Measurements from ENCODE around the gene OR6V1.

Gene OR6V1

DNA sequence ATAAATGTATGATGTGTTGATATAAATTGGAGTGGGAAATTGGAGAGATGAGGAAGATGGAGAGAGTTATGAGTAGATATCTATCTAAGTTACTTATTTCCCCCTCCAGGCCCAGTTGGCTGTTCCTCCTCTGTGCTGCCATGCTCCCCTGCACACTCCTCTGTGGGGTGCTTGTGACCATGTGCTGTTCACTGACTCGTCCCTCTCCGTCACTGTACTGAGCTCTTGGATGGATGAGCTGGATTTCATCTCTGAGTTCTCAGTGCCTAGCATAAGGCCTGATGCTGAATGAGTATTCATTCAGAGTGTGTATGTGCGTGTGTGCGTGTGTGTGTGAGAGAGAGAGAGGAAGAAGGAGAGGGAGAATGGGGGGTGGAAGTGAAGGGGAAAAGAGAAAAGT lies 39.7 kb upstream of the OR6V1 start:
- CTCF ChIA-PET, result interaction anchor here (0.9 to 21.3 kb wide), 3 partner anchors 13 to 207 kb away, joined by 3 to 326 read pairs (median 3); partner anchors contain the start of gene TAS2R40
- WGBS (ENCODE audit: insufficient coverage), result 100% methylated on average over 4 of the region's 4 CpGs
- Histone ChIP-seq H3K27ac (ENCODE audit: insufficient read depth in 1 of 2, low read depth in 1 of 2, low read length in 2 of 2, poor library complexity in 1 of 2, severe bottlenecking in 2 of 2) (no peak overlapping the region), H3K4me1 (ENCODE audit: control extremely low read depth in 1 of 4, control insufficient read depth in 4 of 4, insufficient read depth in 4 of 4, low read length in 3 of 4) (no peaks in the 10 kb centered on the region), H3K9me3 (ENCODE audit: control extremely low read depth in 1 of 5, control insufficient read depth in 4 of 5, insufficient read depth in 2 of 5, low read depth in 1 of 5, low read length in 4 of 5) (no peaks in the 10 kb centered on the region), H3K36me3 (ENCODE audit: control insufficient read depth in 4 of 4, insufficient read depth in 4 of 4, low read length in 3 of 4) (no peaks in the 10 kb centered on the region), H3K27me3 (replicated peaks in 2 of 5; ENCODE audit: control insufficient read depth in 4 of 5, insufficient read depth in 5 of 5, low read length in 4 of 5) (peaks cover 0 to 5% (median 0%) of the 10 kb centered on the region in 5 experiments), H3K4me3 (ENCODE audit: control insufficient read depth in 1 of 7, extremely low read depth in 1 of 7, insufficient read depth in 4 of 7, low read depth in 2 of 7, low read length in 6 of 7) (no peak overlapping the region)
- POLR2A ChIA-PET, result no interaction called here
- DNase-seq, result no peak

DNA sequence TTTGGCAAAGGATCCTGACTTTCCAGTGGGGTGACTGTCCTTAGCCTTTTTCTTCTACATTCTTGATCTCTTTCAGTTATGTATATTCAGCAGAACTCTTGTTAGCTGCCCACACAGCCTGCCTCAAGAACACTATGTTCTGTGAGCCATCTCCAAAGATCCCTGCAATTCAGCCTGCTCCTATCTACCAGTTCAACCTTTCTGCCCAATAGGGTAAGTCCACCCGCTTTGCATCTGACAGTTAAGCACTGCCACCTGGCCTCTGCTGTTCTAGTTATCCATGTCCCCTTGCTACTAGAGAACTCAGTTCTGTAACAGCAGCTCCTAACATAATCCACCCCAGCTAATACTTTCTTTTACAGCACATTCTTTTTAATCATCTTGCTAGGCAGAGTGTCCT lies 38.7 kb upstream of the OR6V1 start:
- H3K36me3 ChIP-seq (ENCODE audit: control insufficient read depth in 4 of 4, insufficient read depth in 4 of 4, low read length in 3 of 4), result no peaks in the 10 kb centered on the region
- 100% methylated on average over 1 of the region's 1 CpG for WGBS (ENCODE audit: insufficient coverage)
- no peaks in the 10 kb centered on the region for H3K4me1 ChIP-seq (ENCODE audit: control extremely low read depth in 1 of 4, control insufficient read depth in 4 of 4, insufficient read depth in 4 of 4, low read length in 3 of 4)
- peaks cover 0 to 5% (median 0%) of the 10 kb centered on the region in 5 experiments for H3K27me3 ChIP-seq (replicated peaks in 2 of 5; ENCODE audit: control insufficient read depth in 4 of 5, insufficient read depth in 5 of 5, low read length in 4 of 5)
- DNase-seq, result no peak
- ChIA-PET POLR2A (no interaction called here), CTCF (interaction anchor here (0.9 to 21.3 kb wide), 5 partner anchors 8 to 394 kb away, joined by 3 to 326 read pairs (median 3); partner anchors contain the start of gene TAS2R40)
- H3K4me3 ChIP-seq (ENCODE audit: control insufficient read depth in 1 of 7, extremely low read depth in 1 of 7, insufficient read depth in 4 of 7, low read depth in 2 of 7, low read length in 6 of 7), result no peak overlapping the region
- H3K9me3 ChIP-seq (ENCODE audit: control extremely low read depth in 1 of 5, control insufficient read depth in 4 of 5, insufficient read depth in 2 of 5, low read depth in 1 of 5, low read length in 4 of 5), result no peaks in the 10 kb centered on the region
- H3K27ac ChIP-seq (ENCODE audit: insufficient read depth in 1 of 2, low read depth in 1 of 2, low read length in 2 of 2, poor library complexity in 1 of 2, severe bottlenecking in 2 of 2), result no peak overlapping the region

DNA sequence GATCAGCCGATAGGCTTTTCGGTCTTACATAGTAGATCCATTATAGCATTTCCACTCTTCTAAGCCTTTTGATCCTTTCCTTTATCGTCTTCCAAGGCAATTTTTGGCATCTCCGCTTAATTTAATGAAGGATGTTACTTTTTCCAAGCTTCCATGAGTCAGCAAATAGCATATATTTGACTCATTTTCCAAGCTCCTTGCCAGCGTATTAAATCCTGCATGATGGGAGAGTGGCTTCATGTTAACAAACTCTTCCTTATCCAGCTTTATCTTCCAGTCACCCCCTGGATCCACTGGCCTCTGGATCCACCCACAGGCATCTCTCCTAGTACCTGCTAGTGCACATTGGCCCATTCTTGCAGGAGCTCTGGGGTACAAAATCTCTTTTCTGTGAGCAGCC lies 38.2 kb upstream of the OR6V1 start:
- no peak for DNase-seq
- no peaks in the 10 kb centered on the region for H3K36me3 ChIP-seq (ENCODE audit: control insufficient read depth in 4 of 4, insufficient read depth in 4 of 4, low read length in 3 of 4)
- peaks cover 0 to 3% (median 0%) of the 10 kb centered on the region in 5 experiments for H3K9me3 ChIP-seq (ENCODE audit: control extremely low read depth in 1 of 5, control insufficient read depth in 4 of 5, insufficient read depth in 2 of 5, low read depth in 1 of 5, low read length in 4 of 5)
- H3K27ac ChIP-seq (ENCODE audit: insufficient read depth in 1 of 2, low read depth in 1 of 2, low read length in 2 of 2, poor library complexity in 1 of 2, severe bottlenecking in 2 of 2), result no peak overlapping the region
- H3K4me3 ChIP-seq (ENCODE audit: control insufficient read depth in 1 of 7, extremely low read depth in 1 of 7, insufficient read depth in 4 of 7, low read depth in 2 of 7, low read length in 6 of 7), result no peak overlapping the region
- 100% methylated on average over 3 of the region's 5 CpGs for WGBS (ENCODE audit: insufficient coverage)
- no peaks in the 10 kb centered on the region for H3K4me1 ChIP-seq (ENCODE audit: control extremely low read depth in 1 of 4, control insufficient read depth in 4 of 4, insufficient read depth in 4 of 4, low read length in 3 of 4)
- ChIA-PET POLR2A (no interaction called here), CTCF (interaction anchor here (1.1 to 21.3 kb wide), 4 partner anchors 9 to 394 kb away, joined by 3 to 326 read pairs (median 4); partner anchors contain the start of gene TAS2R40)
- H3K27me3 ChIP-seq (replicated peaks in 2 of 5; ENCODE audit: control insufficient read depth in 4 of 5, insufficient read depth in 5 of 5, low read length in 4 of 5), result peaks cover 0 to 5% (median 0%) of the 10 kb centered on the region in 5 experiments

DNA sequence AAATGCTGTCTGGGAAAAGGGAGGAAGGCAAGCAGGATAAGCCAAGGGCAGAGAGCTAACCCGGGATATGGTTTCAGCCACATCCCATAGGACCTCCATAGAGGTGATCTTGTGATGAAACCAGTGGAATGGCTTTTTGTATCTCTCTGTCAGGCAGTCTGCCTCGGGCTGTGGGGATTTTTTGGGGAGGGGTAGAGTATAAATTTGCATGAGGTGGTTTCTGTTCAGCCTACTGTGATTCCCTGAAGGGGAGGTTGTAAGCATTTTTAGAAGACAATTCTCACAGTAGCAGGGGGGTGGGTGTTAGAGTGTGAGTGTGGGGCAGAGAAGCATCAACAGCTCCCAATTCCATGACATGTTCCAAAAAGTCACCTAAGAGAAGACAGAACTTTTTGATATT lies 37.1 kb upstream of the OR6V1 start:
- ChIA-PET CTCF (interaction anchor here (1.4 to 21.3 kb wide), 2 partner anchors 10 to 204 kb away, joined by 3 to 326 read pairs; partner anchors contain the start of gene TAS2R40), POLR2A (no interaction called here)
- Histone ChIP-seq H3K36me3 (ENCODE audit: control insufficient read depth in 4 of 4, insufficient read depth in 4 of 4, low read length in 3 of 4) (no peaks in the 10 kb centered on the region), H3K27me3 (replicated peaks in 2 of 5; ENCODE audit: control insufficient read depth in 4 of 5, insufficient read depth in 5 of 5, low read length in 4 of 5) (peaks cover 0 to 5% (median 0%) of the 10 kb centered on the region in 5 experiments), H3K4me1 (ENCODE audit: control extremely low read depth in 1 of 4, control insufficient read depth in 4 of 4, insufficient read depth in 4 of 4, low read length in 3 of 4) (no peaks in the 10 kb centered on the region), H3K4me3 (ENCODE audit: control insufficient read depth in 1 of 7, extremely low read depth in 1 of 7, insufficient read depth in 4 of 7, low read depth in 2 of 7, low read length in 6 of 7) (no peak overlapping the region), H3K27ac (ENCODE audit: insufficient read depth in 1 of 2, low read depth in 1 of 2, low read length in 2 of 2, poor library complexity in 1 of 2, severe bottlenecking in 2 of 2) (no peak overlapping the region), H3K9me3 (ENCODE audit: control extremely low read depth in 1 of 5, control insufficient read depth in 4 of 5, insufficient read depth in 2 of 5, low read depth in 1 of 5, low read length in 4 of 5) (peaks cover 0 to 12% (median 0%) of the 10 kb centered on the region in 5 experiments)
- 86% methylated on average over 2 of the region's 2 CpGs for WGBS (ENCODE audit: insufficient coverage)
- no peak for DNase-seq

DNA sequence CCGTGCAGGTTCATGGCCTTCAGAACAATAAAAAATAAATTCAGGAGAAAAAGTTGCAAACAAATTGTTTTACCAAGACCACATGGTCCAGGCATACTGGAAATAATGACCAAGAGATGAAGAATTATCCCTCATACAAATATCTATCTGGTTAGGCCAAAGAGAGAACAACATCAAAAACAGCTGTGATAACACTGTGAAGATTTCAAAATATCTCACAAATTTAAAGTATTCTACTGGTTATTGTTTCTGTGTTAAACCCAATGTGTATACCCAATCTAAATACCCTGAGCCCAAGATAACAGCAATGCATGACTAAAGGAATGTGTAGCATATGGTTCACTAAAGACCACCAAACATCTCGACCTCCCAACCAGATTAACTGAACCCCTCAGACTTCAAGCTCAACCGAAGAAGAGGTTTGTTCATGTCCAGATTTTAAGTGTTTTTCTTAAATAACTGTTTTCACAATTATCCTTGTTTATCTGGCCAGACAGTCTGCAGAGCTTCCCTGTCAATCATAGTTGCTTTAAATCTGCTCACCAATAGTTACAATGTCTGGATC lies 36.1 kb upstream of the OR6V1 start:
- DNase-seq, result no peak
- Histone ChIP-seq H3K27me3 (replicated peaks in 2 of 5; ENCODE audit: control insufficient read depth in 4 of 5, insufficient read depth in 5 of 5, low read length in 4 of 5) (peaks cover 0 to 5% (median 0%) of the 10 kb centered on the region in 5 experiments), H3K36me3 (ENCODE audit: control insufficient read depth in 4 of 4, insufficient read depth in 4 of 4, low read length in 3 of 4) (no peaks in the 10 kb centered on the region), H3K4me1 (ENCODE audit: control extremely low read depth in 1 of 4, control insufficient read depth in 4 of 4, insufficient read depth in 4 of 4, low read length in 3 of 4) (no peaks in the 10 kb centered on the region), H3K9me3 (ENCODE audit: control extremely low read depth in 1 of 5, control insufficient read depth in 4 of 5, insufficient read depth in 2 of 5, low read depth in 1 of 5, low read length in 4 of 5) (peaks cover 0 to 12% (median 0%) of the 10 kb centered on the region in 5 experiments), H3K27ac (ENCODE audit: insufficient read depth in 1 of 2, low read depth in 1 of 2, low read length in 2 of 2, poor library complexity in 1 of 2, severe bottlenecking in 2 of 2) (no peak overlapping the region), H3K4me3 (ENCODE audit: control insufficient read depth in 1 of 7, extremely low read depth in 1 of 7, insufficient read depth in 4 of 7, low read depth in 2 of 7, low read length in 6 of 7) (no peak overlapping the region)
- 100% methylated on average over 1 of the region's 3 CpGs for WGBS (ENCODE audit: insufficient coverage)
- ChIA-PET CTCF (interaction anchor here (1.0 to 21.3 kb wide), 8 partner anchors 7 to 203 kb away, joined by 3 to 326 read pairs (median 4); partner anchors contain the start of gene TAS2R40), POLR2A (no interaction called here)

DNA sequence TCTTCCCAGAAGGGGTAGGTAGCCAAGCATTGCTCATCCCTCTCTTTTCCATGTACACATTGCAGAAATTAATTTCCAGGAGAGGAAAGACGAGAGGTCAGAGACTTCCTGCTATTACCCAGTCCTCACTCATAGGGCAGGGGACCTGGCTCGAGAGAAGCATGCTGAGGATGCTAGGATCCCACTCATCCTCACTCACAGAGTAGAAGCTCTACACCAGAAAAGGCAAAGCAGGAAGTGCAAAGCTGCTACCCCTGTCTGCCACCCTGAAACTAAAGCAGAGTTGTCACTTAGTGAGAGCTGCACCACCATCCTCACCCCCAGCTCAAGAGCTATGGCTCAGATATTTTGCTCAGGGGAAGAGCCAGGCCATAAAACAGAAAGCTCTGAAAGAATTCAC lies 35.1 kb upstream of the OR6V1 start:
- no peak for DNase-seq
- H3K36me3 ChIP-seq (ENCODE audit: control insufficient read depth in 4 of 4, insufficient read depth in 4 of 4, low read length in 3 of 4), result no peaks in the 10 kb centered on the region
- ChIA-PET CTCF (interaction anchor here (1.3 to 21.3 kb wide), 5 partner anchors 8 to 202 kb away, joined by 3 to 326 read pairs (median 5); partner anchors contain the start of gene TAS2R40), POLR2A (no interaction called here)
- WGBS (ENCODE audit: insufficient coverage), result 95% methylated on average over 2 of the region's 2 CpGs
- H3K27ac ChIP-seq (ENCODE audit: insufficient read depth in 1 of 2, low read depth in 1 of 2, low read length in 2 of 2, poor library complexity in 1 of 2, severe bottlenecking in 2 of 2), result no peak overlapping the region
- no peak overlapping the region for H3K4me3 ChIP-seq (ENCODE audit: control insufficient read depth in 1 of 7, extremely low read depth in 1 of 7, insufficient read depth in 4 of 7, low read depth in 2 of 7, low read length in 6 of 7)
- H3K4me1 ChIP-seq (ENCODE audit: control extremely low read depth in 1 of 4, control insufficient read depth in 4 of 4, insufficient read depth in 4 of 4, low read length in 3 of 4), result no peaks in the 10 kb centered on the region
- peaks cover 0 to 5% (median 0%) of the 10 kb centered on the region in 5 experiments for H3K27me3 ChIP-seq (replicated peaks in 2 of 5; ENCODE audit: control insufficient read depth in 4 of 5, insufficient read depth in 5 of 5, low read length in 4 of 5)
- H3K9me3 ChIP-seq (ENCODE audit: control extremely low read depth in 1 of 5, control insufficient read depth in 4 of 5, insufficient read depth in 2 of 5, low read depth in 1 of 5, low read length in 4 of 5), result peaks cover 0 to 12% (median 0%) of the 10 kb centered on the region in 5 experiments

DNA sequence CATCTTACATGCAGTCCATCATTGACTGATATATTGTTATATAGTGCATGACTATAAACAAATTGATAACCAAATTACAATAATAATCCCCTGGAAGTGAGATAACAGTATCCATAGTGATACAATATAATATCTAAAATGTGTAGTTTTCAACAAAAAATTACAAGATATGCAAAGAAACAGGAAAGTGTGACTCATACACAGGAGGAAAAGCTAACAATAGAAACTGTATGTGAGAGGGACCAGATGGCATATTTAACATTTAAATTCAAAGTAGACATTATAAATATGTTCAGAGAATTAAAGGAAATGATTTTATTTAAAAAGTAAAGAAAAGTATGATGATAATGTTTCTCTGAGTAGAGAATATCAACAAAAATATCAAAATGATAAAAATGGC lies 33.2 kb upstream of the OR6V1 start:
- ChIA-PET POLR2A (no interaction called here), CTCF (interaction anchor here (1.5 to 21.3 kb wide), 2 partner anchors 37 to 200 kb away, joined by 4 to 326 read pairs; partner anchors contain the start of gene TAS2R40)
- no peak for DNase-seq
- H3K9me3 ChIP-seq (ENCODE audit: control extremely low read depth in 1 of 5, control insufficient read depth in 4 of 5, insufficient read depth in 2 of 5, low read depth in 1 of 5, low read length in 4 of 5), result peaks cover 0 to 12% (median 0%) of the 10 kb centered on the region in 5 experiments
- H3K4me1 ChIP-seq (ENCODE audit: control extremely low read depth in 1 of 4, control insufficient read depth in 4 of 4, insufficient read depth in 4 of 4, low read length in 3 of 4), result no peaks in the 10 kb centered on the region
- H3K36me3 ChIP-seq (ENCODE audit: control insufficient read depth in 4 of 4, insufficient read depth in 4 of 4, low read length in 3 of 4), result no peaks in the 10 kb centered on the region
- H3K27me3 ChIP-seq (replicated peaks in 2 of 5; ENCODE audit: control insufficient read depth in 4 of 5, insufficient read depth in 5 of 5, low read length in 4 of 5), result peaks cover 0 to 5% (median 0%) of the 10 kb centered on the region in 5 experiments
- H3K4me3 ChIP-seq (ENCODE audit: control insufficient read depth in 1 of 7, extremely low read depth in 1 of 7, insufficient read depth in 4 of 7, low read depth in 2 of 7, low read length in 6 of 7), result no peak overlapping the region
- H3K27ac ChIP-seq (ENCODE audit: insufficient read depth in 1 of 2, low read depth in 1 of 2, low read length in 2 of 2, poor library complexity in 1 of 2, severe bottlenecking in 2 of 2), result no peak overlapping the region
